ENCODE data around the gene ANKRD34C. TPM values are rescaled to one million over a fixed set of nuclear protein-coding genes. Genes with fewer than 3 reads are reported as not detected.

The ANKRD34C gene
- total and polyA plus RNA-seq, 2 of the 8 experiments (the other 6 are each of a cell fraction or from before 2014, with no cell fraction given) = 0.02 TPM; not detected in 1

- TF ChIP-seq CHD7 (IDR thresholded peaks at IDR 0.05; ENCODE audit: insufficient replicate concordance, low read length) (no peak), SIX5 (IDR thresholded peaks at IDR 0.05; ENCODE audit: low read depth, low read length) (no peak), CTBP2 (IDR thresholded peaks at IDR 0.05; ENCODE audit: borderline replicate concordance, insufficient read depth, insufficient read length, low read length) (no peak), MAX (IDR thresholded peaks at IDR 0.05) (no peak), TAF1 (IDR thresholded peaks at IDR 0.05; ENCODE audit: low read depth, low read length) (no peak), RAD21 (IDR thresholded peaks at IDR 0.05 in 1 of 2, conservative IDR thresholded peaks at IDR 0.05 in 1 of 2; ENCODE audit: low read depth in 2 of 2, low read length in 2 of 2) (no peak)
These were observed 17.3 kb downstream of the ANKRD34C start (continued) for GRCh38 chr15:79299841-79300235.
